Glutamatergic neuron (in vitro differentiated cells): Measurements from ENCODE around the gene RPL10. TPM values are rescaled to one million over a fixed set of nuclear protein-coding genes. Genes with fewer than 3 reads are reported as not detected.

Experiments
- DNase-seq: peaks from one replicate; pipeline ENCODE4 v3.0.0; 2022
- H3K27ac Mint-ChIP-seq: one replicate; pipeline ENCODE4 v1.8.0; 2020; ENCODE audit warnings: mild to moderate bottlenecking, mixed read lengths, inconsistent platforms; ENCODE audit not compliant: unreplicated experiment
- H3K27me3 Mint-ChIP-seq: one replicate; pipeline ENCODE4 v1.8.0; 2020; ENCODE audit warnings: mild to moderate bottlenecking, moderate library complexity, mixed read lengths, inconsistent platforms; ENCODE audit not compliant: unreplicated experiment
- H3K36me3 Mint-ChIP-seq: one replicate; pipeline ENCODE4 v1.8.0; 2020; ENCODE audit warnings: mild to moderate bottlenecking, mixed read lengths, inconsistent platforms; ENCODE audit not compliant: unreplicated experiment
- H3K4me1 Mint-ChIP-seq: one replicate; pipeline ENCODE4 v1.8.0; 2020; ENCODE audit warnings: mild to moderate bottlenecking, low read depth, mixed read lengths, inconsistent platforms; ENCODE audit not compliant: unreplicated experiment
- H3K4me3 Mint-ChIP-seq: one replicate; pipeline ENCODE4 v1.8.0; 2020; ENCODE audit warnings: mild to moderate bottlenecking, mixed read lengths, inconsistent platforms; ENCODE audit not compliant: unreplicated experiment
- H3K9me3 Mint-ChIP-seq: one replicate; pipeline ENCODE4 v1.8.0; 2020; ENCODE audit warnings: mild to moderate bottlenecking, moderate library complexity, mixed read lengths, inconsistent platforms; ENCODE audit not compliant: unreplicated experiment
- total RNA-seq: library from RNA; stranded (reverse); fragmentation: NEBNext Ultra II Directional; extraction: Animal tissue kit (Norgen Biotek cat#: 25700); gene quantifications from one replicate; pipeline ENCODE4 v1.2.1, GENCODE V29; 2021; ENCODE audit not compliant: unreplicated experiment
- TF ChIP-seq, protein P1 (sequence below): fragments of 200-600 bp; sonication (generic); IDR thresholded peaks from one replicate; pipeline ENCODE4 v1.5.0; 2021; ENCODE audit not compliant: partially characterized antibody, unreplicated experiment

The RPL10 gene
- total RNA-seq, 1 donor from 2014 or later = 1,779 TPM

GRCh38 chrX:154365997-154366665 is 32.0 kb upstream of the RPL10 start:
- TF ChIP-seq, protein P1, sequence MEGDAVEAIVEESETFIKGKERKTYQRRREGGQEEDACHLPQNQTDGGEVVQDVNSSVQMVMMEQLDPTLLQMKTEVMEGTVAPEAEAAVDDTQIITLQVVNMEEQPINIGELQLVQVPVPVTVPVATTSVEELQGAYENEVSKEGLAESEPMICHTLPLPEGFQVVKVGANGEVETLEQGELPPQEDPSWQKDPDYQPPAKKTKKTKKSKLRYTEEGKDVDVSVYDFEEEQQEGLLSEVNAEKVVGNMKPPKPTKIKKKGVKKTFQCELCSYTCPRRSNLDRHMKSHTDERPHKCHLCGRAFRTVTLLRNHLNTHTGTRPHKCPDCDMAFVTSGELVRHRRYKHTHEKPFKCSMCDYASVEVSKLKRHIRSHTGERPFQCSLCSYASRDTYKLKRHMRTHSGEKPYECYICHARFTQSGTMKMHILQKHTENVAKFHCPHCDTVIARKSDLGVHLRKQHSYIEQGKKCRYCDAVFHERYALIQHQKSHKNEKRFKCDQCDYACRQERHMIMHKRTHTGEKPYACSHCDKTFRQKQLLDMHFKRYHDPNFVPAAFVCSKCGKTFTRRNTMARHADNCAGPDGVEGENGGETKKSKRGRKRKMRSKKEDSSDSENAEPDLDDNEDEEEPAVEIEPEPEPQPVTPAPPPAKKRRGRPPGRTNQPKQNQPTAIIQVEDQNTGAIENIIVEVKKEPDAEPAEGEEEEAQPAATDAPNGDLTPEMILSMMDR = no peak
- peaks cover 3% of the 10 kb centered on the region for H3K27me3 Mint-ChIP-seq
- no peak for DNase-seq
- H3K4me3 Mint-ChIP-seq = no peak overlapping the region
- H3K9me3 Mint-ChIP-seq = peaks cover 9% of the 10 kb centered on the region
- peaks cover 2% of the 10 kb centered on the region for H3K4me1 Mint-ChIP-seq
- H3K36me3 Mint-ChIP-seq = no peaks in the 10 kb centered on the region
- no peak overlapping the region for H3K27ac Mint-ChIP-seq

- TF ChIP-seq, protein P1 = no peak
- Mint-ChIP-seq H3K4me1 (peaks cover 2% of the 10 kb centered on the region), H3K27ac (no peak overlapping the region), H3K4me3 (no peak overlapping the region), H3K27me3 (peaks cover 3% of the 10 kb centered on the region), H3K36me3 (no peaks in the 10 kb centered on the region), H3K9me3 (peaks cover 9% of the 10 kb centered on the region)
- DNase-seq = no peak
Measured at GRCh38 chrX:154366666-154367055, 31.5 kb upstream of the RPL10 start.

- TF ChIP-seq, protein P1 = no peak
- Mint-ChIP-seq H3K4me1 (peaks cover 2% of the 10 kb centered on the region), H3K36me3 (no peaks in the 10 kb centered on the region), H3K27ac (no peak overlapping the region), H3K9me3 (peaks cover 9% of the 10 kb centered on the region), H3K27me3 (peaks cover 6% of the 10 kb centered on the region), H3K4me3 (peak overlapping the region; percentile 55)
- no peak for DNase-seq
Measured at GRCh38 chrX:154367474-154368308, 30.5 kb upstream of the RPL10 start.

DNA sequence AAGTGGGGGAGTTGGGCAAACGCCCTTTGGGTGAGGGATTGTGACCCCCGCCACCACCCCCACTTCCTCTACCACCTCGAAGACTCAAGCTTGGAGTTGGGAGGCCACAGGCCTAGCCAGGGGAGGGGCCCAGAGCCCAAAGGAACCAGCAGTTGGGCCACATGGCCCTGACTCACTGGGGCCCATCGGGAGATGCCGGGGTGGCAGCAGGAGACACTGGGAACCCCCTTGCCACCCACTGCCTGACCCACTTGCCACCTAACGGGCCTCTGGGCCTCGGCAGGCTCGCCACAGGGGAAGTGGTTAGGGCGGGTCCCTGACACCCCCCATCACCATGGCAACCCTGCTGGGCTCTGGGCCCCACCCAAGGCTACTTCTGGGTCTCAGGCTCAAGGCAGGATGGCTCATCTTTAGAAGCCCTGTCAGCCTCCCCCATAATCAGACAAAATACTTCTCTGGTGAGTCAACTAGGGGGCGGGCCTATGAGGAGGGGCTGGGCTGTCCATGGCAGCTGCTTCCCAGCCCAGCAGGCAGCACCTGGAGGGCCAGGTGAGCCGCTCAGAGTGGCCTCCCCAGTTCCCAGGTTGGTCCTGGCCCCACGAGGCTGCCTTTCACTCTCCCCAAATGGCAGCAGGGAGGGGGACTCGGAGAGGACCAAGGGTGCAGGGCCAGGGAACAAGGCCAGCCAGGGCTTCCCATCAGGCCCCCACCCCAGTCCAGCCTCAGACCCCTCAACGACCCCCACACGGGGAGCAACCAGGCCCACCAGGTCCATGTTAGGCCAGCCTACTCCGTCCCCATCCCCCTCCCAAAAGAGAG is 29.3 kb upstream of the RPL10 start:
- H3K4me1 Mint-ChIP-seq = no peaks in the 10 kb centered on the region

More for the DNA sequence above, 29.3 kb upstream of the RPL10 start:
- H3K27me3 Mint-ChIP-seq = peaks cover 5% of the 10 kb centered on the region
- no peak overlapping the region for H3K27ac Mint-ChIP-seq
- peak; percentile 24 for DNase-seq
- H3K4me3 Mint-ChIP-seq = peak overlapping the region; percentile 55
- no peaks in the 10 kb centered on the region for H3K36me3 Mint-ChIP-seq
- H3K9me3 Mint-ChIP-seq = peaks cover 6% of the 10 kb centered on the region
- TF ChIP-seq, protein P1 = no peak
